CD4-positive, alpha-beta T cell treated with Interferon alpha-2 for 1 hour (primary cell): ENCODE results near the gene KCTD10.
A peak's percentile ranks its signal among the peaks of the same experiment; 100 is the strongest.
"Not testable (repeated sequence)": the region's sequence is repeated elsewhere in the genome, so short reads cannot be mapped to it uniquely, and the experiment has no call there.

Source experiments
- DNase-seq, 2 donors: peaks; one replicate each; pipeline ENCODE4 v3.0.0-alpha.2; 2020 to 2022

The KCTD10 gene

DNA sequence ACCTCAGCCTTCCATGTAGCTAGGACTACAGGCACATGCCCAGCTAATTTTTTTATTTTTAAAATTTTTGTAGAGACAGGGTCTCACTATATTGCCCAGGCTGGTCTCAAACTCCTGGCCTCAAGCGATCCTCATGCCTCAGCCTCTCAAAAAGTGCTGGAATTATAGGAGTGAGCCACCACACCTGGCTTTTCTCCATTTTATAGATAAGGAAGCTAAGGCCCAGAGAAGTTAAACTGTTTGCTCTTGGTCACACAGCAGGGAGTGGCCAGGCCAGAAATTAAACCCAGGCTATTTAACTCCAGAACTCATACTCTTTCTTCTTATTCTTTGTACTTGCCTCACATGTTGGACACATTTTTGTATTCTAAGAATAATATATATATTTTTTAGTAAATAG, 16.8 kb upstream of the KCTD10 start:
- no peak for DNase-seq

DNA sequence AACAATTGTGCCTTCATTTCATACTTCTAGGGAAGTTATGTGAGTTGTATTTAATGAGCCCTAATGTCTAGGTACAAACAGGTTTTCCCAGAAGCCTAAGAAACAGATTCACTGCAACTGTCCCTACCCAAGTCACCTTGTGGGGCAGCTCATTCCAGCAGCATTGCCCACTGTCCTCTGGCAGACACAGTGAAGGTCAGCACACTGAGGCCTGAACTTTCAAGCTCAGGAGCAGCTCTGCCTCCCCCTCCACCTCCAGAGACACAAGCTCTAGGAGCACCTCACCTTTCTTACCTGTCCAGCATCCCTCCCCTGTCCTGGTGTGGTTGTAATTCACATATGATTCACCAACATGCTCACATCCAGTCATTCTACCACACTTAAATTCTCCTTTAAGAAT, 16.0 kb upstream of the KCTD10 start:
- DNase-seq: no peak

DNA sequence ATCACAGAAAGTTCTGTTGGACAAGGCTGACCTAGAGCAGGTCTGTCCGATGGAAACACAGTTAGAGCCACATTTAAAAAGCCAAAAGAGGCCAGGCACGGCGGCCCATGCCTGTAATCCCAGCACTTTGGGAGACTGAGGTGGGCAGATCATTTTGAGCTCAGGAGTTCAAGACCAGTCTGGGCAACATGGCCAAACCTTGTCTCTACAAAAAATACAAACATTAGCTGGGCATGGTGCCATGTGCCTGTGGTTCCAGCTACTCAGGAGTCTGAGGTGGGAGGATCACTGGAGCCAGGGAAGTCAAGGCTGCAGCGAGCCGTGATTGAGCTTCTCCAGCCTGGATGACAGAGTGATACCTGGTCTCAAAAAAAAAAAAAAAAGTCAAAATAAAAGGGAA, 15.3 kb upstream of the KCTD10 start:
- no peak for DNase-seq

DNA sequence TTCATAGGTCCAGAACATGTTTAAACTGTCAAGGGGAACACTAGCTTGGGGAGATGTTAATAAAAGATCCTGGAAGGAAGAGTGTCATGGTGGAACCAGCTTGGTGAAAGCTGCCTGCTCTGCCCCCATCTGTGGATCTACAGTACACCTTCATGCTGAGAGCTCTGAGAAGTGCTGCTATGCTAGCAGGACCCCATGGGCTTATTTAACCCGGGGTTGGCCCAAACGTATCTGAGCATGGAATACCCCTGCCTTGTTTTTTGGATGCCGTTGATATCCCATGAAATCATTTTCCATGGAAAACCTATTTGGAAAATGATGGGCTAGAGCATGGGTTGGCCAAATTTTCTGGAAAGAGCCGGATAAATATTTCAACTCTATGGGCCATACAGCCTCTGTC, 14.6 kb upstream of the KCTD10 start:
- no peak for DNase-seq

DNA sequence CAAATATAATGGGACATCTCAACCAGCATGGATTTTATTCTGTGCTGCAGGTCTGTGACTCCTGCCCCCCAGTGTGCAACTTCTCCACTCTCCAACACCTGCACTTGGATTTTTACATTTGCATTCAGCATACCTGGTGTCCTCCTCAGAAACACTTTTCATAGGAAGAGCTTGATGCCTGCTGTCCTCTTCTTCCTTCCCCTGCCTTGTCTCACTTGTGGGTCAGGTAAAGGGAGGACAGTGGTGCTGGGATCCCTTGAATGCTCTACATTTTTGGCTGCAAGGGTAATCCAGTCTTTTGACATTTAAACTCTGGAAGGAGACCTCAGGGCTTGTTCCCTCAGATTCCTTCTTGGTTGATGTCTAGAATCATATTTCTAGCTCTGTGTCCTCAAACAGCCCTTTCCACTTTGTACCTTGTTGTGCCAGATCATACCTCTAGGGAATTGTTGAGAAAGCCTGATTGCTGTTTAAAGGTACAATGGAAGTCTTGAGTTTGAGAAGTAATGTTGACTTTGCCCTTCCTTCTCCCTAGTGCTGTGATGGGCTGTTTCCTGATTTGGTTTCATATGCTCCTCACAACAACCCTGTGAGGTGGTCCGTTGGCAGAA, 13.0 kb upstream of the KCTD10 start:
- DNase-seq: no peak

DNA sequence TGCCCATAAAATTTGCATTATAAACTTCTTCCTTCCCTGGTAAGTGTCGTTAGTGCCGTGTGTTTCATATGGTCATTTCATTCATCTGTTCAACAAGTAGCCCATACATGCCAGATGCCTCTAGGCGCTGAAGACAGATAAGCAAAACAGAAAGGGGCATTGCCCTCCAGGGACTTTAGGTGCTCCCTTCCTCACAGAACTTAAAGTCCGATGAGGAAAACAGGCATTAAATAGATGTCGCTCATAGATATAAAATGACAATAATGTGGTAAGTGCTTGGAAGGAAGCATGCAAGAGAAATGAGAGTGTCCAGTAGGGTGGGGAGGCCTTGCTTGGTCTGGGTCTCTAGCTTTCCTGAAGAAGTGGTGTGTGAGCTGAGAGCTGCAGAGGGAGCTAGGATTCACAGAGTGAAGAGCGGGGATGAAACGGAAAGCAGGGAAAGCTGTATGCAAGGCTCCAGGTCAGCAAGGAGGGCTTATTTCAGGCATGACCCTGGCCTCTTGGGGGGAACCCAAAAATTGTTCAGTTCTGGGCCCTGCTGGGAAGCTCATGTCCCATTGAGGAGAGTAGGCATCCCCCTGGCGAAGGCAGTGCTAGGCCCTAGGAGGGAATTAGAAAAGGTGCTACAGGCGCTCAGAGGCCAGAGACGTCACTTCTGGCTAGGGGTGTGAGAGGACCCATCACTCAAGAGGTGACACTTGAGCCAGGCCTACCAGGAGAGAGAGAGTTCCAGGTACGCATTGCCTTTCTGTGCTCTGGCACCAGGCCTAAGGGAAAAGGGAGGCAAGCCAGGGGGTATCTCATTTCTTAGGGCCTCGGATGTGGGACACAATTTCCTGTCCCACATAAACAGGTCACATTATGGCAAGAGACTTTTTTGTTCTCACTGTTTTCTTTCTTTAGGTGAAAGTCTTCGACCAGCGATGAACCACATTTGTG, 12.2 kb upstream of the KCTD10 start:
- no peak for DNase-seq

DNA sequence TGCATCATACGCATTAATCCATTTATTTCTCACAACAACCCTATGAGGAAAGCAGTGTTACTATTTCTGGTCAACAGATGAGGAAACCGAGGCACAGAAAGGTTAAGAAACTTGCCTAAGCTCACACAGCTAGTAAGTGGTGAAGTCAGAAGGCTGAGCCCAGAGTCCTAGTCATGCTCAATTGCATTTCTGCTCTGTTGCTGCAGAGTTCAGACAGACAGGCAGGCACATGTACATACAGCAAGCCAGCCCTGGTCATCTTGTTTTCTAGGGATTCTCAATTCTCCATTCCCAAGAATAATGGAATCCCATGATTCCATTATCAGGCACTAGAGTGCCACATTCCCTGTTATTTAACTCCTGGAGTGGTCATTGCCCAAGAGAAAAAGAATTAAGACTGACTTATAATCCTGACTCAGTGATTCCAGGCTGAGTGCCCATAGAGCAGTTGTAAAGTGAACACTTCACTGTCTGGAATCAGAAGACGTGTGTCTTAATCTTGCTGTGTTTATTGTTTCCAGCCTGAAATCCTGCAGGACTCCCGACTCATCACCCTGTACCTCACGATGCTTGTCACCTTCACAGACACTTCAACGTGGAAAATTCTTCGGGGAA, 11.1 kb upstream of the KCTD10 start:
- DNase-seq: no peak

DNA sequence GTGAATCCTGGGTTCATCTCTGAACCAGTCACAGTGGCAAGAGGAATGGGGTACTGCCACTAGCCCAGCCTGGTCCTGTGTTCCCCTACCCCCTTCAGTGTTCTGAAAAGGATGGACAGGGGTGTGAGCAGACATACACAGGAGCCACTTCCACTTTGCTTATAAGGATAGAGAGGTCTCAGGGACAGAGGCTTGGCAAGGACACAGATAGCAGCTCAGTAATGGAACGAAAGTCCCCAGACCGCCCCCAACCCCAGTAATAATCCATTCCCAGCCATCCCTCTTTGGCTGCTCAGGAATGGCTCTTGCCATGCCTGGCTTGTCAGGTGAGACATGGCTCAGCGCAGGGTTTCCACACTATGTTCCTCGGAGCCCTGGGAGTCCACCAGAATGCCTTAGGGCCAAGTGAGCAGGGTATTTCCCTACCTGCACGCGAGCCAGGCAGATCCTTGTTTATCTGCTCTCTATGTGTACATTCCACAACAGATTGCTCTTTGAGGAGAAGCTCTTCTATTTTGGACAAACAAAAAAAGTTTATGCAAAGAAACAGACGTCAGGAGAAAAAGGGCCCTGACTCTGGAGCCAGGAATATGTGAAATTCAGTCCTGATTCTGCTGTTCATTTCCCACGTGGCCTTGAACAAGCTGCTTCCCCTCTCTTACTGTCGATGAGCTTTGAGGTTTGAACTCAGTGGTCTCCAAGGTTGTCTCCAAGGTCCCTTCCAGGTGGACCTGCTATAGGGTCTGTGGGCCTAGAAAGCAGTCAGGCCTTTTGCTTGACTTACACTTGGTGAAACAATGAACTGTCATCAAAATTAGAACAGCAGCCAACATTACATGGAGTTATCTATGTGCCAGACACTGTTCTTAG, 10.3 kb upstream of the KCTD10 start:
- DNase-seq: no peak

DNA sequence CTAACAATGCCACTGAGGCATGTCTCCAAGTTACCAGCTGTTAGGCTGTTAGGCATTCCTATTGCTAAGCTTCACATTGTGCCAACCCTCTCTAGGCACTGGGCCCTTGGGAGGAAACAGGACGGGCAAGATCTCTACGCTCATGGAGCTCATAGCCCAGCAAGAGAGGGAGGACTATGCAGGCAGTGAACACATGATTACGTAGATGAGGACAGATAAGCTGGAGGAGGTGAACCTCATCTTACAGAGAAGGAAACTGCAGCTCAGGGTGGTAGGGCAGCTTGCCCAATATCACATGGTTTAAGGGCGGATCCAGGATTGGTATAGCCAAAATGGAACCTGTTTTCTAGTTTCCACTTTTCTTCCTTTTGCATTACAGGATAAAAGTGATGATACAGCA, 8.1 kb upstream of the KCTD10 start:
- DNase-seq: no peak

DNA sequence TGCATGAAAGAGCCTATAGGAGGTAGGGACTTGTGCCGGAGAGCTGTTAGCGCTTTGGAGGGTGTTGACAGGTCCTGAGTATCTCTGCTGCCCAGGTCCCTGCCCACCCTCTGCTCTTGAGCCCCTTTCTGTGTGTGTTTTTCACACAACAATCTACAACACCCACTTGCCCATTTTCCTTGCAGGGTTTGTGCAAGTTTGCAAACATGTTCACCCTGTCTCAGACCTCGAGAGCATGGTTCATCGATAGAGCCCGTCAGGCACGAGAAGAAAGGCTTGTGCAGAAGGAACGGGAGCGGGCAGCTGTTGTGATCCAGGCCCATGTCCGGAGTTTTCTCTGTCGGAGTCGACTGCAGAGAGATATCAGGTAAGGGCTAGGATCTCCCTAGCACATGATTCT, 6.2 kb upstream of the KCTD10 start:
- DNase-seq: no peak

DNA sequence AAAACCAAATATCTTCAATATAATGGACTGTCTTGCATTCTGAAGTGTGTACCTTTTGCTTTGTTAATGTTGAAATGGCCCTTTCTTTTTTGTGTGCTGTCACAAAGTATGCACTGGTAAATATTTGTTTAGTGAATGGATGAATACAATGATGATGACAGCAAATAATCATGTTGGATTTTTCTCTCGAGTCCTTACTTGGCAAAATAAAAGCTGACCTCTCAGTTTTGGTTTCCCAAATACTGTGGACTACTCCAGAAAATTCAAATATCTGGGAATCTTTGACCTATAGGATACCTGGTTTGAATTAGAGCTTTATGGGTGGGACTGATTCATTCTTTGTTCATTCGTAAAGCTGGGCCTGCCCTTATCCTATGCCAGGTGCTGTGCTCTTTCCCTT, 5.8 kb upstream of the KCTD10 start:
- DNase-seq: no peak

DNA sequence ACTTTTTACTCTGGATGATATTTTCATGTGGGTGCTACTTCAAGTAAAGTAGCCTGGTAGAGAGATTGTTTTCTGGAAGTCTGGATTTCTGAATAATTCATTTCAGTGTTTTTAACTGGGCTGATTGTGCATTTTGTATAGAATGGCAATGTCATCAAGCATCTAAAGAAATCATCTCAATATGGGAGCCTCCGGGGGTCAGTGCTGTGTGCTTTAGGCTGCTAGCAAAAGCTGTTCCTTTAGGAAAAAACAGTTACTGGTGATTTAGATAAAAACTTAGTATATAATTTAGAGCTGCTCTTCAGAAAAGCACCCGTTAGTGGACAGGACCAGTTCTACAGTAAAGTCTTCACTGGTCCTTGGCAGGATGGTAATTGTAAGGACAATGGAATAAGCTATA, 5.4 kb upstream of the KCTD10 start:
- DNase-seq: no peak

DNA sequence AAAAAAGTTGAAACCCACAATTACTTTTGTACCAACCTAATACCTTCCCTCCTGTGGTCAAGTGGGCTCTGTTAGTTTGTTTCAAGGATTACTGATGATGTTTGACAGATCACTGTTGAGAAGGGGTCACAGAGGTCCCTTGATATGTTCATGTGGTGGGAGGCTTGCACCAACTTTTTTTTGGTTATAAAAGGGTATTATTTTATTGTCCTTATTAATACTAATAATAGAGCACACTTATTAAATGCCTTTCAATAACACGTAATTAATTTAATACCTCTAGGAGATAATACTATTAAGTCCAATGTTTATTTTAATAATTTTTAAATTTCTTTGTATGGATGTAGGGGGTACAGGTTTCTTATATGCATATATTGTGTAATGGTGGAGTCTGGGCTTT, 4.8 kb upstream of the KCTD10 start:
- DNase-seq: no peak

DNA sequence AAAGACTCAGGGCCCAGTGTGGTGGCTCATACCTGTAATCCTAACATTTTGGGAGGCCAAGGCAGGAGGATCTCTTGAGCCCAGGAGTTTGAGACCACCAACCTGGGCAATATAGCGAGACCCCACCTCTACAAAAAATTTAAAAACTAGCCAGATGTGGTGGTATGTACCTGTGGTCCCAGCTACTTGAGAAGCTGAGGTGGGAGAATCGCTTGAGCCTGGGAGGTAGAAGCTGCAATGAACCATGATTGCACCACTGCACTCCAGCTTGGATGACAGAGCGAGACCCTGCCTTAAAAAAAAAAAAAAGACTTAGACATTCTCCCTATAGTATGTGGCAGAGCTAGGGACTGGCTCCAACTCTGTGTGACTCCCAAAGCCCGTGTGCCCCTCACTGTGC, 3.3 kb upstream of the KCTD10 start:
- no peak for DNase-seq

DNA sequence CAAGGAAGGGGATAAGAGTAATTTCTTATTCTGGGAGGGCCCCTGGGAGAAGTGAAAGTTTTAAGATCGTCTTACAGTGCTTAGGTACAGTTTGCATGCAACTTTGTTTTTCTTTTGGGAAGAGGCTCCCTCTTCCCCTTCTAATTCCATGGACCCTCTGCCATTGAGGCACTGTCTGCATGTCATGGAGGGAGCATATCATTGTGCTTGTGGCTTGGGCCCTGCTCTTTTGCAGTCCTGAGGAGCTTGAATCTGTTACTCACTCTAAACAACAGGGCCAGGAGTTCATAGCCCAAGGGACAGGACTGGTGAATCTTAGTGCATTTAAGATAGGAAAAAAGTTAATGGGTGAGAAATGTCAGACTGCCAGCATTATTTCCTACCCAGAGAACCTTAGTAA, 2.7 kb upstream of the KCTD10 start:
- no peak for DNase-seq

DNA sequence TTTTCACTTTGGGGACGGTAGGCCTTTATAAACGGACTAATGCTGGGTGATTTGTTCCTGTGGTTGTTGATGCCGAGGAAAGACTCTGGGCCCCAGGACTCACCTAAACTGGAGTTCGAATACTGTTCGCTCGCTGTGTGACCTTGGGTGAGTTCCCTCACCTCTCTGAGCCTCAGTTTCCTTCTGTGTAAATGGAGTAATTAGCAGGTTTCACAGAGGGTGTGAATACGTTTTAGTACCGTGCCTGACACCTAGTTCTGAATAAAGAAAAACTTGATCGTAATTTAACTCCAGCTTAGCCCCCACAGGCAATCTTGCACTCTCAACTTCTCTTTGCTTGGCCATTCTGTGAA, 839 bp upstream of the KCTD10 start:
- no peak for DNase-seq

DNA sequence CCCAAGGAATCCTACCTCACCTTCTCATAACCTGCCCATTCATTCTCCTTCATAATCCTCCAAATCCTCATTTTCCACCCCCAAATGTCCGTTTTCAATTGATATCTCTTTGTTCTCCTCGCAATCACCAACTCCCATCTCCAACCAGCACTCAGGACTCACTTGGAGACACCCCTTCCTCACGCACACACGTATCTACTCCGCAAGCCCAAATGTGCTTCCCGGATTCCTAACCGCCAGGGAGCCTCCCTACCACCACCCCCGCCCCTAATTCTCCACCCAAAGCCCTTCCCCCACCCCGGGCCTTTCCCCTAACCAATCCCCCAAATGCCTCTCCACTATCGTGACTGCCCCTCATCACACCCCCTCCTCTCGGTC, 304 bp downstream of the KCTD10 start:
- DNase-seq: no peak

DNA sequence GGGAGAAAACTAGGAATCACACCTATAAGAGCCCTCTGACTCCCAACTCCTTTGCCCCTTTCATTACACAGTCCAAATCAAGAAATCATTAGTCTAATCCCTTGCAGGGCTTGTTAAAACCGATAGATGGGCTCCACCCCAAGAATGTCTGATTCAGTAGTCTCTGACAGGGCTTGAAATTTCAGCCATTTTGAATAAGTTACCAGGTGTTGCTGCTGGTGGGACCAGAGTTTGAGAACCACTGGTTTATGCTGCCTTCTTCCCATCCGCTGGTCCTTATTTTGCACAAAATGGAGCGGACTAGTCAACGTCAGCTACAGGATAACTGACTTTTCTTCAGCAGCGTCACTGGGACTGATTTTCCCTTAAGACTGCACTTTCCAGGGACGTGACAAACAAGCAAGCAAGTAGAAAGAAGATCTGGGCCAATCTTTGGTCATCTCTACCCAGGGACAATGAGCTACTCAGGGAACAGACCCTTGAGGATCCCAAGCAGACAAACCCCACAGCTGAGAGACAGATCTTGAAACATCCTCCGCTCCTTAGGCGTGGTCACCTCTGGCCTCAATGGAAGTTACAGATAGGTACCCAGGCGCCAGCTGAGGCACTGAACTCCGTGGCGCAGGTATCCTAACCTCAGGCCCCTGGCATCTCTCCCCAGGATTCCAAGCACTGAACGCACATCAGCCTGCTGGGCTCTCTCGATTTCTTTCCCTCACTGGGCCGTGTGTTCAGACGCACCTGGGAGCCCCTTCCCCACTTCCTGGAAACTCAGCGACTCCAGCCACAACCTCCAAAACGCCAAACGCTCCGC, 900 bp downstream of the KCTD10 start:
- peak in 1 of 2 donors; percentile 7 for DNase-seq

DNA sequence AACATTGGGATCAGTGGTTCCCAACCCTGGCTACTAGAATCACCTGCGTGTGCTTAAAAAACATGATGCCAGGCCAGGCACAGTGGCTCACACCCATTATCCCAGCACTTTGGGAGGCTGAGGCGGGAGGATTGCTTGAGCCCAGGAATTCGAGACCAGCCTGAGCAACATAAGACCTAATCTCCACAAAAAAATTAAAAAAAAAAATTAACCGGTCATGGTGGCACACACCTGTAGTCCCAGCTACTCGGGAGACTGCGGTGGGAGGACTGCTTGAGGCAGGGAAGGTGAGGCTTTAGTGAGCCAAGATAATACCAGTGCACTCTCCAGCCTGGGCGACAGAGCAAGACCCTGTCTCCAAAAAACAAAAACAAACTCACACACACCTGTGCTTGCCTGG, 2.0 kb downstream of the KCTD10 start:
- no peak for DNase-seq

DNA sequence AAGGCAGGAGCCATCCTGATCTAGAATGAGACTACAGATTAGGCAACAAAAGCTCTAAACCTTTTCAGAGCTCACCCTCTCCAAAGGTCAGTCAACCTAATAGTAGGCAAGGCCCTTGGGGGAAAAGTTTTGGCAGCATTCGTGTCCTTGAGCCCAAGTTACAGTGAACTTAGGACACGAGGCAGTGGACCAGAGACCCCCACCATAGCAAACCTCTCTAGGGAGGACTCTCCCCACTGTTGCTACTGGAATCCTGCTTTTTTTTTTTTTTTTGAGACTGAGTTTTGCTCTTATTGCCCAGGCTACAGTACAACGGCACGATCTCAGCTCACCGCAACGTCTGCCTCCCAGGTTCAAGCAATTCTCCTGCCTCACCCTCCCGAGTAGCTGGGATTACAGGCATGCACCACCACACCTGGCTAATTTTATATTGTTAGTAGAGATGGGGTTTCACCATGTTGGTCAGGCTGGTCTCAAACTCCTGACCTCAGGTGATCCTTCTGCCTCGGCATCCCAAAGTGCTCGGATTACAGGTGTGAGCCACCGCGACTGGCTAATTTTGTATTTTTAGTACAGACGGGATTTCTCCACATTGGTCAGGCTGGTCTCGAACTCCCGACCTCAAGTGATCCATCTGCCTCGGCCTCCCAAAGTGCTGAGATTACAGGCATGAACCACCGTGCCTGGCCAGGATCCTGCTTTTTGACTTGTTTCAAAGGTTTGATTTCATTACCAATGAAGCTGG, 3.4 kb downstream of the KCTD10 start:
- DNase-seq: not testable (repeated sequence)

DNA sequence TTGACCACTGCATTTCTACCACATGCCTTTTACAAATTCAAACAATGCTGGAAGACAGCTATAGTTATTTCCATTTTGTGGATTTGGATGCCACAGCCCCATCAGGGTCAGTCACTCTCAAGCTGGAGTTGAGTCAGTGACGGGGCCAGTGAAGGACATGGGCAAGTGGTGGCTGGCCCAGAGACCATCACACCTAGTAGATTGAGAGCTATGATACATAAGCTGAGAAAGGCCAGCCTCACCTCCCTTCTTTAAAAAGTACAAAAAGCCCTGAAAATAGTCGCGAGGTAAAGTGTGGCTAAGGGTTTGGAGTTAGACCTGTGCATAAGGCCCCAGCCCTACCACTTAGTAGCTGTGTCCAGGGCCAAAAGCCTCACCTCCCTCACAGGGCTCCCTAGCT, 4.1 kb downstream of the KCTD10 start:
- no peak for DNase-seq

DNA sequence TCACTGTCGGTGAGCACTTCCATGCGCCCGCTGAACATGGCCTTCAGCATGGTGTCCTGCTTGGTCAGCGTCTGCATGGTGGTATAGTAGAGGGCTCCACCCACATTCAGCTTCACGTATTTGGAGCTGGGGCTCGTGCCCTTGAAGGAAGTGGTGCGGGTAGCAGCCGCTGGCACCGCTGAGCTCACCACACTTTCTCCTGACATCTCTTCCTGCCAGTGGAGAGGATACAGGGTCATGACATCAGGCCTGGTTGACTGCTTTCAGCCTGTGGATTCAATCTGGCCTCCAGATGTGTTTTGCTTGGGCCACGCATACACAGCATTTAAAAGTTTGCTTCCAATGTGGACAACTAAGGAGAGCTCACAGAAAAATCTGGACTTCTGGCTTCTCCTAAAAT, 7.6 kb downstream of the KCTD10 start:
- no peak for DNase-seq
